LNCaP clone FGC (cell line): ENCODE data around the gene NDFIP2.
A peak's percentile ranks its signal among the peaks of the same experiment; 100 is the strongest.

ENCODE experiments used
- DNase-seq: peaks from one replicate; pipeline ENCODE4 v3.0.0-alpha.2; 2011; ENCODE audit warnings: low read depth
- H3K4me3 ChIP-seq: 2 replicates; pipeline ENCODE4 v1.5.1; 2011; ENCODE audit warnings: mild to moderate bottlenecking, low read depth, low read length, control low read depth
- CTCF ChIP-seq: IDR thresholded peaks from 2 replicates; pipeline ENCODE4 v1.5.1; 2012; ENCODE audit warnings: mild to moderate bottlenecking; ENCODE audit not compliant: control insufficient read depth, insufficient read depth; ENCODE audit errors: extremely low read depth

The NDFIP2 gene

GRCh38 chr13:79534596-79534995 is 53.6 kb downstream of the NDFIP2 start:
- no peak for DNase-seq
- no peak overlapping the region for H3K4me3 ChIP-seq
- no peak for TF ChIP-seq CTCF

- H3K4me3 ChIP-seq: no peak overlapping the region
- TF ChIP-seq CTCF: no peak
- DNase-seq: no peak
Measured at GRCh38 chr13:79538757-79539156, 57.8 kb downstream of the NDFIP2 start.

GRCh38 chr13:79540504-79540903 is 59.5 kb downstream of the NDFIP2 start:
- no peak for TF ChIP-seq CTCF
- no peak overlapping the region for H3K4me3 ChIP-seq
- DNase-seq: no peak

GRCh38 chr13:79541426-79542049 is 60.6 kb downstream of the NDFIP2 start:
- peak; percentile 37 for DNase-seq
- H3K4me3 ChIP-seq: no peak overlapping the region
- TF ChIP-seq CTCF: peak; percentile 52

- DNase-seq: no peak
- TF ChIP-seq CTCF: no peak
Measured at GRCh38 chr13:79543883-79544282, 62.9 kb downstream of the NDFIP2 start.

GRCh38 chr13:79547211-79548195 is 66.5 kb downstream of the NDFIP2 start:
- DNase-seq: no peak
- no peak for TF ChIP-seq CTCF
- no peak overlapping the region for H3K4me3 ChIP-seq

More at GRCh38 chr13:79543883-79544282, 62.9 kb downstream of the NDFIP2 start:
- no peak overlapping the region for H3K4me3 ChIP-seq
